Chondrocyte (in vitro differentiated cells): Measurements from ENCODE around the gene UNCX. TPM values are rescaled to one million over a fixed set of nuclear protein-coding genes. Genes with fewer than 3 reads are reported as not detected.
A peak's percentile ranks its signal among the peaks of the same experiment; 100 is the strongest.

Experiments
- DNase-seq: peaks from one replicate; pipeline ENCODE4 v3.0.0; 2021; ENCODE audit warnings: mixed read lengths, low spot score
- H3K27ac Mint-ChIP-seq: one replicate; pipeline ENCODE4 v1.8.0; 2021; ENCODE audit warnings: mild to moderate bottlenecking, moderate library complexity, mixed read lengths; ENCODE audit not compliant: unreplicated experiment
- H3K27me3 Mint-ChIP-seq: 2 replicates; pipeline ENCODE4 v1.8.0; 2021; ENCODE audit warnings: low read depth, mixed read lengths
- H3K36me3 Mint-ChIP-seq: 2 replicates; pipeline ENCODE4 v1.8.0; 2021; ENCODE audit warnings: low read depth, mixed read lengths
- H3K4me1 Mint-ChIP-seq: 2 replicates; pipeline ENCODE4 v1.8.0; 2021; ENCODE audit warnings: low read depth, mild to moderate bottlenecking, mixed read lengths
- H3K4me3 Mint-ChIP-seq: one replicate; pipeline ENCODE4 v1.8.0; 2021; ENCODE audit warnings: mild to moderate bottlenecking, moderate library complexity, mixed read lengths; ENCODE audit not compliant: unreplicated experiment
- H3K9me3 Mint-ChIP-seq: 2 replicates; pipeline ENCODE4 v1.8.0; 2021; ENCODE audit warnings: low read depth, mixed read lengths
- CTCF ChIP-seq: fragments of 200-600 bp; sonication (generic); IDR thresholded peaks from 2 replicates; pipeline ENCODE4 v1.5.0; 2021; ENCODE audit warnings: antibody characterized with exemption, mild to moderate bottlenecking, moderate library complexity
- total RNA-seq: library from RNA; stranded (reverse); gene quantifications from 3 replicates; pipeline ENCODE4 v1.2.1, GENCODE V29; 2021

UNCX gene
- total RNA-seq, 1 donor from 2014 or later: not detected

GRCh38 chr7:1268076-1268815 lies 35.6 kb downstream of the UNCX start:
- H3K27me3 Mint-ChIP-seq: peaks cover 31% of the 10 kb centered on the region
- no peak overlapping the region for H3K4me3 Mint-ChIP-seq
- DNase-seq: peak; percentile 89
- H3K36me3 Mint-ChIP-seq: no peaks in the 10 kb centered on the region
- no peaks in the 10 kb centered on the region for H3K4me1 Mint-ChIP-seq
- no peak for TF ChIP-seq CTCF
- H3K27ac Mint-ChIP-seq: no peak overlapping the region
- no peaks in the 10 kb centered on the region for H3K9me3 Mint-ChIP-seq

GRCh38 chr7:1268866-1269265 lies 36.2 kb downstream of the UNCX start:
- H3K4me1 Mint-ChIP-seq: no peaks in the 10 kb centered on the region
- no peak overlapping the region for H3K4me3 Mint-ChIP-seq
- H3K36me3 Mint-ChIP-seq: no peaks in the 10 kb centered on the region
- no peak for TF ChIP-seq CTCF
- H3K9me3 Mint-ChIP-seq: no peaks in the 10 kb centered on the region
- H3K27me3 Mint-ChIP-seq: peaks cover 25% of the 10 kb centered on the region
- no peak for DNase-seq
- H3K27ac Mint-ChIP-seq: no peak overlapping the region

- no peaks in the 10 kb centered on the region for H3K4me1 Mint-ChIP-seq
- peak; percentile 78 for DNase-seq
- no peak overlapping the region for H3K27ac Mint-ChIP-seq
- H3K27me3 Mint-ChIP-seq: peaks cover 24% of the 10 kb centered on the region
- TF ChIP-seq CTCF: no peak
- no peak overlapping the region for H3K4me3 Mint-ChIP-seq
- no peaks in the 10 kb centered on the region for H3K36me3 Mint-ChIP-seq
- no peaks in the 10 kb centered on the region for H3K9me3 Mint-ChIP-seq
Observed at GRCh38 chr7:1269336-1269890, 36.7 kb downstream of the UNCX start.

- Mint-ChIP-seq H3K4me3 (no peak overlapping the region), H3K9me3 (no peaks in the 10 kb centered on the region), H3K36me3 (no peaks in the 10 kb centered on the region), H3K27me3 (peaks cover 18% of the 10 kb centered on the region), H3K27ac (no peak overlapping the region), H3K4me1 (no peaks in the 10 kb centered on the region)
- TF ChIP-seq CTCF: no peak
- DNase-seq: peak; percentile 87
Observed at GRCh38 chr7:1270181-1270580, 37.5 kb downstream of the UNCX start.

GRCh38 chr7:1271046-1271445 lies 38.4 kb downstream of the UNCX start:
- H3K4me3 Mint-ChIP-seq: no peak overlapping the region
- no peaks in the 10 kb centered on the region for H3K9me3 Mint-ChIP-seq
- H3K4me1 Mint-ChIP-seq: no peaks in the 10 kb centered on the region
- peak; percentile 75 for DNase-seq
- no peaks in the 10 kb centered on the region for H3K36me3 Mint-ChIP-seq
- no peak for TF ChIP-seq CTCF
- H3K27ac Mint-ChIP-seq: no peak overlapping the region
- peaks cover 14% of the 10 kb centered on the region for H3K27me3 Mint-ChIP-seq
